Epithelial cell of prostate (primary cell): ENCODE measurements around the gene EGLN1.
"Not testable (repeated sequence)": the region's sequence is repeated elsewhere in the genome, so short reads cannot be mapped to it uniquely, and the experiment has no call there.

Source experiments
- DNase-seq: peaks from one replicate; pipeline ENCODE4 v3.0.0-alpha.2; 2011; ENCODE audit warnings: low read depth, low spot score
- H3K27ac ChIP-seq: fragments of 450-650 bp; 2 replicates; pipeline ENCODE4 v1.5.1; 2017; ENCODE audit warnings: mild to moderate bottlenecking

EGLN1 gene

DNA sequence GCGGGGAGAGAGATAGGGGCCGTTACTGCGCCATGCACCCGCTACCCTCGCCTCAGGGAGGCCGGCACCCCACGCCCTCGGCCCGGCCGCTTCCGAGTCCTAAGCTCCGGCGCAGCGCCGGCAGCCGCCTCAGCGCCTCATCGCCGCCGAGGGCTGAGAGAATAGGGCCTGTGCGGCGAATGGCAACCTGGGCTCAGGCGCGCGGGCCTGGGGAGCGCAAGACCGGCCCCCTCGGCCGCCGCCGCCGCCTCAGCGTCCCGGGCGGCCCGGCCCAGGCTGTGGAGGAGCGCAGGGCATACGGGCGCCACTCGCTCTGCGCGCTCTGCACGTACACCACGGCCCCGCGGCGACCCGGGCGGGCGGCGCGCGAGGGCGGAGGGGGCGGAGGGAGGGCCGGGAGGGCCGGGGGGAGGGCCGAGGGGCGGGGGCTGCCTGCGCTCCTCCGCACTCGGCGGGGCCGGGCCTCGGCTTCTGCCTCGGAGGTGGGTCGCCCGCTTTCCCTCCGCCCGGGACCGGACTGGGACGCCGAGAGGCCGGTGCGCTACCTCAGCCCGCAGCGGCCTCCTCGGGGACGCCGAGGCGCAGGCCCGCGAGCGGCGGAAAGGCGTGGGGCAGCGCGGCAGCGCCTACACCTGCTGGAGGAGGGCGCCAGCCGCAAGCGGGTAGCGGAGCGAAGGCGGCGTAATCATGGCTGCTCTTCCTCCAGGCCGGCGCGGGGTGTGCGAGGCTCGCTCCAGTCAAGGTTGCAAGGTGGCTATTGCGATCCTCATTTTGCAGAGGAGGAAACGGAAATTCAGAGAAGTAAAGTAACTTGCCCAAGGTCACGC is at the start of gene EGLN1:
EGLN1 (minus strand) TSS at position 317 of the 827 bp plus-strand sequence. CDS start 399 bp downstream, outside the sequence.
- DNase-seq = peak; percentile 63
- peak within 1 kb of the TSS; percentile 84 for H3K27ac ChIP-seq

DNA sequence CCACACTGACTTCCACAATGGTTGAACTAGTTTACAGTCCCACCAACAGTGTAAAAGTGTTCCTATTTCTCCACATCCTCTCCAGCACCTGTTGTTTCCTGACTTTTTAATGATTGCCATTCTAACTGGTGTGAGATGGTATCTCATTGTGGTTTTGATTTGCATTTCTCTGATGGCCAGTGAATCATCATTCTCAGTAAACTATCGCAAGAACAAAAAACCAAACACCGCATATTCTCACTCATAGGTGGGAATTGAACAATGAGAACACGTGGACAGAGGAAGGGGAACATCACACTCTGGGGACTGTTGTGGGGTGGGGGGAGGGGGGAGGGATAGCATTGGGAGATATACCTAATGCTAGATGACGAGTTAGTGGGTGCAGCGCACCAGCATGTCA is 49.4 kb upstream of the EGLN1 start:
- not testable (repeated sequence) for H3K27ac ChIP-seq, DNase-seq

DNA sequence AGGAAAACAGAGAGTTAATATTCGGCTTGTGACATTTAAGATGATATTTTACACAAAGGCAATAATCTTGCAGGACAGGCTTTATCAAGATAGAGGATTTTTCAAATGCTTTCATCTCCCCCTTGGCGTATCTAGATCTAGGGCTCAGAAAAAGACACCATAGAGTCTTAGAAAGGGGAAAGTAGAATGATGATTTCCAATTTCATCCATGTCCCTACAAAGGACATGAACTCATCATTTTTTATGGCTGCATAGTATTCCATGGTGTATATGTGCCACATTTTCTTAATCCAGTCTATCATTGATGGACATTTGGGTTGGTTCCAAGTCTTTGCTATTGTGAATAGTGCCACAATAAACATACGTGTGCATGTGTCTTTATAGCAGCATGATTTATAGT is 48.9 kb upstream of the EGLN1 start:
- not testable (repeated sequence) for DNase-seq, H3K27ac ChIP-seq

DNA sequence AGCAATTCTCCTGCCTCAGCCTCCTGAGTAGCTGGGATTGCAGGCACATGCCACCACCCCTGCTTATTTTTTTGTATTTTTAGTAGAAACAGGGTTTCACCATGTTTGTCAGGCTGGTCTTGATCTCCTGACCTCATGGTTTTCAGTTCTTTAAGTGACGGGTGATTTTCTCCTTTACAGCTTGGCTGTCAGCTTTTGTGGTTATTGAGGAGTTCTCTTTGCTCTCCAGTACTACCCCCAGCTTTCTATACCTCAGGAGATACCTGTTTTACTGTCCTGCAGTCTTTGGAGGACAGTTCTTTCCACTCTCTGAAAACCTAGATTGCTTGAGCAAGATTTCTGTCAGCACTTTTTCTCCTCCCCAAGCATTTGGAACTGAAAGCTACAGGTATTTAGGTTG is 45.9 kb upstream of the EGLN1 start:
- no peak overlapping the region for H3K27ac ChIP-seq
- no peak for DNase-seq

DNA sequence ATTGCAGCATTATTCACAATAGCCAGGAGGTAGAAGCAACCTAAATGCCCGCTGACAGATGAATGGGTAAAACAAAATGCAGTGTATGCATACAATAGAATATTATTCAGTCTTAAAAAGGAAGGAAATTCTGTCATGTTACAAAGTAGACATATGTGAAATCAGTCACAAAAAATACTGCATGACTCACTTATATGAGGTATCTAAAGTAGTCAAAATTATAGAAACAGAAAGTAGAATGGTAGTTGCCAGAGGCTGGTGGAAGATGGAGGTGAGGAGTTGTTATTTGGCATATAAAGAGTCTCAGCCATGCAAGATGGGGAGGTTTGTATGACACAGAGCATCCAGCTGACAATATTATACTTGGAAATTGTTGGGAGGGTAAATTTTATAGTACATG is 43.0 kb upstream of the EGLN1 start:
- no peak overlapping the region for H3K27ac ChIP-seq
- DNase-seq = no peak

DNA sequence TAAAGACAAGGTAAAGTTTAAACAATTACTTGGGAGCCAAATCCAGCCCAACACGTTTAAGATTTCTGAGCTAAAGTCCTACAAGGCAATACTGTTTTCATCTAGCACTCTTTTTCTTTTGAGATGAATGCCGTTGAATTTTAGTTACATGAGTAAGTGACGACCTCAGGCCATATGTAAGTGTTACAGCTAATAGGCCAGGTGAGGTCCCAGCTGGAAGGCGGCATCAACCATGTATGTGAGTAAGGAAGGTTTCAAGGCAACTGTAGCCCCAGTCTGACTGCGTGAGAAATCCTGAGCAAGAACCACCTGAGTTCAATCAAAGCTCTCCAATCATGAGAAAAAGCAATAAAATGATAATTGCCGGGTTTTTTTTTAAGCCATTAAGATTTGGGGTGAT is 41.5 kb upstream of the EGLN1 start:
- DNase-seq = no peak
- no peak overlapping the region for H3K27ac ChIP-seq

DNA sequence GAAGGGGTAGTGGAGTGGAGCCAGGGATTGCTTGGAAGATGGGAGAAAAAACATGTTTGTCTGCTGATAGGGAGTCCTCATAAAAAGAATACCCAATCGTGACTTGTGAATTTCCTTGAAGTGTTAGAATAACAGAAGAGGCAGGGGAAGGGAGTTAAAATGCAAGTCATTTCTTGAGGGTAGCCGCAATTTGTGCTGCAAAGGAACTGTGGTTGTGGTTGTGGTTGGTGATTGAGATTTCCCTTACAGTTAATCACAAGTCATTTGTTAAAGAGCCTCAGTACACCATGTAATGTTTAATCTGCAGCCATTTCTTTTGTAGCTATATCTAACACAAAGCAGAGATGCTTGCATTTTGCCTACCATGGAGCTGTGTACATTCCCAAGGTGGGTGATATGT is 38.5 kb upstream of the EGLN1 start:
- DNase-seq = no peak
- H3K27ac ChIP-seq = no peak overlapping the region

DNA sequence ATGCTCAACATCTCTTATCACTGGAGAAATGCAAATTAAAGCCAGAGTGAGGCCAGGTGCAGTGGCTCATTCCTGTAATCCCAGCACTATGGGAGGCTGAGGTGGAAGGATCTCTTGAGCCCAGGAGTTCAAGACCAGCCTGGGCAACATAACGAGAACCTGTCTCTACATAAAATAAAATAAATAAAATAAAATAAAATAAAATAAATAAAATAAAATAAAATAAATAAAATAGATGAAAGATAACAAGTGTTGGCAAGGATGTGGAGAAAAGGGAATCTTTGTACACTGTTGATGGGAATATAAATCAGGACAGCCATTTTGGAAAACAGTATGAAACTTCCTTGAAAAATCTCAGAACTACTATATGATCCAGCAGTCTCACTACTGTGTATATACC is 37.4 kb upstream of the EGLN1 start:
- H3K27ac ChIP-seq, DNase-seq: not testable (repeated sequence)

DNA sequence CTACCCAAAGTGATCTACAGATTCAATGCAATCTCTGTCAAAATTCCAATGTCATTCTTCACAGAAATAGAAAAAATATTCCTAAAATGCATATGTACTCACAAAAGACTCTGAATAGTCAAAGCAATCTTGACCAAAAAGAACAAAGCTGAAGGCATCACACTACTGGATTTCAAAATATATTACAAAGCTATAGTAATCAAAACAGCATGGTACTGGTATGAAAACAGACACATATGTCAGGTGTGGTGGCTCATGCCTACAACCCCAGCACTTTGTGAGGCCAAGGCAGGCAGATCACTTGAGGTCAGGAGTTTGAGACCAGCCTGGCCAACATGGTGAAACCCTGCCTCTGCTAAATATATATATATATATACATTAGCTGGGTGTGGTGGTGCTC is 35.9 kb upstream of the EGLN1 start:
- H3K27ac ChIP-seq, DNase-seq: not testable (repeated sequence)

DNA sequence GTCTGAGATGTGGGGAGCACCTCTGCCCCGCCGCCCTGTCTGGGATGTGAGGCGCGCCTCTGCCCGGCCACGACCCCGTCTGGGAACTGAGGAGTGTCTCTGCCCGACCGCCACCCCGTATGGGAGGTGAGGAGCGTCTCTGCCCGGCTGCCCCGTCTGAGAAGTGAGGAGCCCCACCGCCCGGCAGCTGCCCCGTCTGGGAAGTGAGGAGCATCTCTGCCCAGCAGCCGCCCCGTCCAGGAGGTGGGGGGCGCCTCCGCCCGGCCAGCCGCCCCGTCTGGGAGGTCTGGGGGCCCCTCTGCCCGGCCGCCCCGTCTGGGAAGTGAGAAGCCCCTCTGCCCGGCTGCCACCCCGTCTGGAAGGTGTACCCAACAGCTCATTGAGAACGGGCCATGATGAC is 32.0 kb upstream of the EGLN1 start:
- not testable (repeated sequence) for DNase-seq, H3K27ac ChIP-seq

DNA sequence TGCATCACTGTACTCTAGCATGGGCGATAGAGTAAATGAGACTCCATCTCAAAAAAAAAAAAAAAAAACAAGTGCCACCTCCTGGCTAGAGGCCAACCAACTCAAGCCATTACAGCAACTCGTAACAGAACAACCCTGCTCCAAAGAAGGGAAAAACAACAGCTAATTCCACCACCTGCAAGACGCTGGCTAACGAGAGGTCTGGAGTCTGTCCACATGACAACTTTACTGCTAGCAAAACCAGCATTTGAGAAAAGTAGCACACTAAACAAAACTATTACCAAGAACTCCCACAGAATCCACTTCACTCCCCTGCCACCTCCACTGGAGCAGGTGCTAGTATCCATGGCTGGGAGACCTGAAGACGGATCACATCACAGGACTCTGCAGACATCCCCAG is 24.1 kb upstream of the EGLN1 start:
- no peak for DNase-seq

DNA sequence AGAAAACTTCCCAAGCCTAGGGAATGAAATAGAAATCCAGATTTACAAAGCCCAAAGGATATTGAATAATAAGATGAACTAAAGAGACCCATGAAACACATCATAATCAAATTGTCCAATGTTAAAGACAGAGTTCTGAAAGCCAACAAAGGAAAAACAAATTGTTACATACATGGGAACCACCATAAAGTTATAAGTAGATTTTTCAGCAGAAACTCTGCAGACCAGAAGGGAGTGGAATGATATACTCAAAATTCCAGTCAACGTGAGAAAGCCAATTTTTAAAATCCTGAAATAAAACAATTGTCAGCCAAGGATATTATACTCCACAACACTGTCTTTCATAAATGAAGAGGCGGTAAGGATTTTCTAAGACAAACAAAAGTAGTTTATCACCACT is 22.0 kb upstream of the EGLN1 start:
- H3K27ac ChIP-seq = no peak overlapping the region
- DNase-seq = no peak

More for the DNA sequence above, 24.1 kb upstream of the EGLN1 start:
- H3K27ac ChIP-seq = no peak overlapping the region

DNA sequence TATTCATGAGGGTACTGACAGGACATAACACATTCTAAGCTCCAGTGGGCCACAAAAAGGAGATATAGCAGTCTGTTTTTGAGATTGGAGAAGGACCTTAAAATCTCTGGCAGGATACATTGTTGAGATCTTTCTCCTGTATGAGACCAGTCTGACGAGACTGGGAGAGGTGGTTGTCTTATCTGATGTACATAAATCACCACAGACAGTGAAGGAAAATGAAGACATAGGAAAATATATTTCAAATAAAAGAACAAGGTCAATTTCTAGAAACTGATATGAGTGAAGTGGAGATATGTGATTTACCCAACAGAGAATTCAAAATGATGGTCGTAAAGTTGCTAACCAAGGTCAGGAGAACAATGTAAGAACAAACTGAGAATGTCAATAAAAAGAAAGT is 21.3 kb upstream of the EGLN1 start:
- H3K27ac ChIP-seq = no peak overlapping the region
- DNase-seq = no peak

DNA sequence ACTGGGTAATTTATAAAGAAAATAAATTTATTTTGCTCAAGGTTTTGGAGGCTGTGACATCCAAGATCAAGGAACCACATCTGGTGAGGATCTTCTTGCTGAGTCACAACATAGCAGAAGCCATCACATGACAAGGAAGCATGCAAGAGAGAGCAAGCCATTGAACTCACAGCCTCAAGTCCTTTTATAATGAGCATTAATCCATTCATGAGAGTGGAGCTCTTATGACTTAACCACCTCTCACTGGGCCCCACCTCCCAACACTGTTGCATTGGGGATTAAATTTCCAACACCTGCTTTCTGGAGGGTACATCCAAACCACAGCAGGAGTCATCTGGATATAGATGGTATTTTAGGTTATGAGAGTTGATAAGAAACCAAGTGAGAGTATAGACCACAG is 20.6 kb upstream of the EGLN1 start:
- DNase-seq = no peak
- no peak overlapping the region for H3K27ac ChIP-seq

DNA sequence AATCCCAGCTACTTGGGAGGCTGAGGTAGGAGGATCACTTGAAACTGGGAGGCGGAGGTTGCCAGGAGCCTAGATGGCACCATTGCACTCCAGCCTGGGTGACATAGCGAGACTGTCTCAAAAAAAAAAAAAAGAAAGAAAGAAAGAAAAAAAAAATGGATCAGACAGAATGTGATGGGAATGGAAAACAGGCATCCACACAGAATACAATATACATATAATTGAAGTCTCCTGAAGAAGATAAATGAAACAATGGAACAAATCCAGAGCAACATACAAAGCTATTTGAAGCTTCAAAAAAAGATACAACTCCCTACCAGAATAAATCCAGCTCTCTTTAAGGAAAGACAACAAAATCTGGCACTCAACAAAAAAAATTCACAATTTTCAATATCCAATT is 10.9 kb upstream of the EGLN1 start:
- DNase-seq = no peak

DNA sequence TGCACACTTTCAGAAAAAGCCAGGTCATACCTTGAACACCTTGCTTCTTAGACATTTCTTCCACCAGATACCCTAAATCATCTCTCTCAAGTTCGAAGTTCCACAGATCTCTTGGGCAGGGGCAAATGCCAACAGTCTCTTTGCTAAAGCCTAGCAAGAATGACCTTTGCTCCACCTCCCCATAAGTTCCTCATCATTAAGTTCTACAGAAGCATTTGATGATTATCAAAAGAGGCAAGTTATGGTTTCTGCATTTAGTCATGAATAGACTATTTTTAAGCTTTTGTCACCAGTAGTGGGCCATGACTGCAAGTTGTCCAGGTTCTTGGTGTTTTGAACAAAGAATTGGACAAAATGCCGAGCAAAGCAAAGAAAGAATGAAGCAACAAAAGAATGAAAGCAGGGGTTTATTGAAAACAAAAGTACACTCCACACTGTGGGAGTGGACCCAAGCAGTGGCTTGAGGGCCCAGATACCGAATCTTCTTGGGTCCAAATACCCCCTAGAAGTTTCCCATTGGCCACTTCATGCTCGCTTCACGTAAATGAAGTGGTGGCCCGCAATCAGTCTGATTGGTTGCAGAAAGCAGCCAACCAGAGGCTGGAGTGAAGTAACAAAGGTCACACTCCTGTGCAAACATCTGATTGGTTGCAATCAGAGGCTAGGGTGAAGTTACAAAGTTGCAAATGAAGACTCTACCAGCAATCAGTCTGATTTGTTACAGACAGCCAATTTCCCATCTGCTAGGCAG is 9.8 kb upstream of the EGLN1 start:
- no peak overlapping the region for H3K27ac ChIP-seq
- no peak for DNase-seq

More for the DNA sequence above, 10.9 kb upstream of the EGLN1 start:
- no peak overlapping the region for H3K27ac ChIP-seq

DNA sequence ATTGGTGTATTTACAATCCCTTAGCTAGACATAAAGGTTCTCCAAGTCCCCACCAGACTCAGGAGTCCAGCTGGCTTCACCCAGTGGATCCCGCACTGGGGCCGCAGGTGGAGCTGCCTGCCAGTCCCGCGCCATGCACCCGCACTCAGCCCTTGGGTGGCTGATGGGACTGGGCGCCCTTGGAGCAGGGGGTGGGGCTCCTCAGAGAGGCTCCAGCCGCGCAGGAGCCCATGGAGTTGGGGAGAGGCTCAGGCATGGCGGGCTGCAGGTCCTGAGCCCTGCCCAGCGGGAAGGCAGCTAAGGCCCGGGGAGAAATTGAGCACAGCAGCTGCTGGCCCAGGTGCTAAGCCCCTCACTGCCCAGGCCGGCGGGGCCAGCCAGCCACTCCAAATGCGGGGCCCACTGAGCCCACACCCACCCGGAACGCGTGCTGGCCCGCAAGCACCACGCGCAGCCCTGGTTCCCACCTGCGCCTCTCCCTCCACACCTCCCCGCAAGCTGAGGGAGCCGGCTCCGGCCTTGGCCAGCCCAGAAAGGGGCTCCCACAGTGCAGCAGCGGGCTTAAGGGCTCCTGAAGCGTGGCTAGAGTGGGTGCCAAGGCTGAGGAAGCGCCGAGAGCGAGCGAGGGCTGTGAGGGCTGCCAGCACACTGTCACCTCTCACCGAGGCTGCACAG is 8.7 kb upstream of the EGLN1 start:
- H3K27ac ChIP-seq, DNase-seq: not testable (repeated sequence)

DNA sequence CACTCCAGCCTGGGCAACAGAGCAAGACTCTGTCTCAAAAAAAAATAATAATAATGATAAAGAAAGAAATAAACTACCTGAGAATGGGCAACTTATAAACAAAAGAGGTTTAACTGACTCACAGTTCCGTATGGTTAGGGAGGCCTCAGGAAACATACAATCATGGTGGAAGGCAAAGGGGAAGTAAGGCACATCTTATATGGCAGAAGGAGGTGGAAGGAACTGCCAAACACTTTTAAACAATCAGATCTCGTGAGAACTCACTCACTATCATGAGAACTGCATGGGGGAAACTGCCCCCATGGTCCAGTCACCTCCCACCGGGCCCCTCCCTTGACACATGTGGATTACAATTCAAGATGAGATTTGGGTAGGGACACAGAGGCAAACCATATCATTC is 6.3 kb upstream of the EGLN1 start:
- no peak for DNase-seq
- no peak overlapping the region for H3K27ac ChIP-seq

DNA sequence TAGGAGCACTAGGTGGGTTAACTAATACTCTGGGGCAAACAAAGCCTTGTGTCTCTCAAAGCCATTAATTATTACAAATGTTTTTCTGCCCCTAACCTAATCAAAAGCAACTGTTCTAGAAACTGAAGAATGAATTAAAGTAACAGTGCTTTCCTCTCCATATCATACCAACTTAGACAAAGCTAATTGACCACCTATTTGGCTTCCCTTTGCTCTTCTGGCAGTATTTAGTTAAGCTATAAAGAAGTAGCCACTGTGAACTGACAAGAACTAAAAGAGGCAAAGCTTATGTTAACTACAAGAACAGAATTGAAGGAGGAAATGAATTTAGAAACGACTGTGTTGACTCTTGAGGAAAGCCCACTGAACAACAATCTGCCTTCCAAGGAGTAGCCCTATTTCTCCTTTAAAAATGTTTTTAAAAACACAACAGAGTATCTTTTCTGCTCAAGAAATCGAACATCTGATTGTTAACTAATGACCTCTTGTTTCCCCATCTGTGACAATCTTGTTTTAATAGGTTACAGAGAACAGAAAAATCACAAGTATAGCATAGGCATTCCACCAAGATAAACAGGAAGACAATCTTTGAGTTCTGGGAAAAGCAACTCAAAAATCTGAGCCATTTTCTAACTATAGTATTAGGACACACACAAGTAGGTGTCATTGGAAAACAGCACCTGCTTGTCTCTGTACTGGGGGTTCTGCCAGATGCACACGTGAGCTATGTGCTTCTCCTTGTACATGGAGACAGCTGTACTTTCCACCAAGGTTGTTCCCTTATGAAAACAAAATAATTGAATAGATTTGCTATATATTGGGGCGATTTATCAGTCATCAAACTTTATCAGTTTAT is 3.1 kb upstream of the EGLN1 start:
- DNase-seq = no peak
- no peak overlapping the region for H3K27ac ChIP-seq

DNA sequence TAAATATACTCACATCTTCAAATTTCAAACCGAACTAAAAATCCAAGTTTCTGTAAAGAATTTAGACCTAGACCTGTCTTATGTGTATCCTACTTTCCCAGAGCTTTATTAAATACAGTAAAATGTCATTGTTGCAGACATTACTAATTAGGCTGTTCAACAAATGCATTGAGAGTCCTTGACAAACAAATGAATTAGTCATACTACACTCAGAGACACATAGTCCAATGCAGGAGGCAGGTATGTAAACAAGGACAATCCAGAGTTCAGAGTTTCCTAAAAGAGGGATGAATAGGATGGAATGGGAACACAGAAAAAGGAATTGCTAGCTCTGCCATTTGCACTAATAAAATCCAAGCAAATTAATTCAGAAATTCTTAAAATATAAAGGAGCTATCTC is 1.6 kb upstream of the EGLN1 start:
- DNase-seq = no peak
- no peak overlapping the region for H3K27ac ChIP-seq
